GM23338 (cell line): ENCODE measurements around the gene INO80C. TPM values are rescaled to one million over a fixed set of nuclear protein-coding genes. Genes with fewer than 3 reads are reported as not detected.

Experiments
- ATAC-seq: fragments of 200-7000 bp; cut with Tn5 transposase; 3 replicates; pipeline ENCODE4 v1.9.1; 2020
- DNase-seq: peaks from one replicate; pipeline ENCODE4 v3.0.0-alpha.2; 2015; ENCODE audit warnings: low spot score
- H2AFZ ChIP-seq: fragments of 200-600 bp; sonication (generic); 2 replicates; pipeline ENCODE4 v1.8.0; 2016; ENCODE audit warnings: antibody characterized with exemption, mild to moderate bottlenecking, moderate library complexity
- H3F3A ChIP-seq: fragments of 200-600 bp; sonication (generic); replicated peaks from 2 replicates; pipeline ENCODE4 v1.8.0; 2017; ENCODE audit warnings: antibody characterized with exemption, mixed run types, low read depth
- H3K27ac ChIP-seq: fragments of 200-600 bp; sonication (generic); 2 replicates; pipeline ENCODE4 v1.6.1; 2016; ENCODE audit warnings: low read depth
- H3K27me3 ChIP-seq: fragments of 200-600 bp; sonication (generic); 2 replicates; pipeline ENCODE4 v1.8.0; 2016; ENCODE audit warnings: mild to moderate bottlenecking, mixed run types, moderate library complexity; ENCODE audit not compliant: insufficient read depth
- H3K36me3 ChIP-seq: fragments of 200-600 bp; sonication (generic); 2 replicates; pipeline ENCODE4 v1.8.0; 2016; ENCODE audit warnings: mild to moderate bottlenecking; ENCODE audit not compliant: insufficient read depth
- H3K4me1 ChIP-seq: fragments of 200-600 bp; sonication (generic); 2 replicates; pipeline ENCODE4 v1.8.0; 2016; ENCODE audit warnings: mild to moderate bottlenecking, moderate library complexity; ENCODE audit not compliant: insufficient read depth
- H3K4me2 ChIP-seq: fragments of 200-600 bp; sonication (generic); 2 replicates; pipeline ENCODE4 v1.7.1; 2017; ENCODE audit warnings: mixed run types
- H3K4me3 ChIP-seq: fragments of 200-600 bp; sonication (generic); 2 replicates; pipeline ENCODE4 v1.6.1; 2016; ENCODE audit warnings: mixed run types
- H3K79me2 ChIP-seq: fragments of 200-600 bp; sonication (generic); replicated peaks from 2 replicates; pipeline ENCODE4 v1.8.0; 2017; ENCODE audit warnings: mild to moderate bottlenecking; ENCODE audit not compliant: insufficient read depth
- H3K9me2 ChIP-seq: fragments of 200-600 bp; sonication (generic); 2 replicates; pipeline ENCODE4 v1.8.0; 2017; ENCODE audit not compliant: insufficient read depth
- H4K20me1 ChIP-seq: fragments of 200-600 bp; sonication (generic); replicated peaks from 2 replicates; pipeline ENCODE4 v1.8.0; 2017; ENCODE audit warnings: mild to moderate bottlenecking; ENCODE audit not compliant: insufficient read depth
- H3K27ac Mint-ChIP-seq: 2 replicates; pipeline ENCODE4 v1.8.0; 2020; ENCODE audit warnings: inconsistent platforms, mild to moderate bottlenecking, moderate library complexity, mixed read lengths
- H3K27me3 Mint-ChIP-seq: 3 replicates; pipeline ENCODE4 v1.8.0; 2022; ENCODE audit warnings: low read depth, mild to moderate bottlenecking, moderate library complexity, mixed read lengths, inconsistent platforms; ENCODE audit not compliant: insufficient read depth, poor library complexity
- H3K36me3 Mint-ChIP-seq: 3 replicates; pipeline ENCODE4 v1.8.0; 2021; ENCODE audit warnings: low read depth, mild to moderate bottlenecking, inconsistent platforms, moderate library complexity, mixed read lengths
- H3K4me1 Mint-ChIP-seq: 3 replicates; pipeline ENCODE4 v1.8.0; 2020; ENCODE audit warnings: mild to moderate bottlenecking, inconsistent platforms, mixed read lengths
- H3K4me3 Mint-ChIP-seq: 3 replicates; pipeline ENCODE4 v1.8.0; 2021; ENCODE audit warnings: moderate library complexity, mild to moderate bottlenecking, inconsistent platforms, mixed read lengths
- H3K9me3 Mint-ChIP-seq: 3 replicates; pipeline ENCODE4 v1.8.0; 2020; ENCODE audit warnings: moderate library complexity, mild to moderate bottlenecking, inconsistent platforms, mixed read lengths
- CREB1 ChIP-seq: fragments of 250-450 bp; sonication (Bioruptor Pico); IDR thresholded peaks from 2 replicates; pipeline ENCODE4 v1.5.0; 2020; ENCODE audit warnings: low read depth, mild to moderate bottlenecking, moderate library complexity
- CTCF ChIP-seq, 2 experiments: fragments of 200-600 bp in 1 of 2; sonication (generic) in 1 of 2; conservative IDR thresholded peaks; 2 replicates each; pipeline versions ENCODE4 v1.5.1 to v1.6.1; 2016 to 2017; ENCODE audit warnings: antibody characterized with exemption in 2 of 2, low read depth in 2 of 2, mild to moderate bottlenecking in 2 of 2, moderate library complexity in 1 of 2
- JUNB ChIP-seq: IDR thresholded peaks from one replicate; pipeline ENCODE4 v1.6.1; 2016; ENCODE audit warnings: antibody characterized with exemption; ENCODE audit not compliant: unreplicated experiment
- NANOG ChIP-seq: IDR thresholded peaks from 2 replicates; pipeline ENCODE4 v1.6.1; 2016; ENCODE audit warnings: antibody characterized with exemption, borderline replicate concordance
- POLR2AphosphoS5 ChIP-seq: IDR thresholded peaks from 2 replicates; pipeline ENCODE4 v1.6.1; 2016; ENCODE audit warnings: antibody characterized with exemption, low read depth
- REST ChIP-seq: IDR thresholded peaks from one replicate; pipeline ENCODE4 v1.6.1; 2018; ENCODE audit warnings: antibody characterized with exemption; ENCODE audit not compliant: unreplicated experiment
- STAT1 ChIP-seq: IDR thresholded peaks from one replicate; pipeline ENCODE4 v1.6.1; 2016; ENCODE audit warnings: antibody characterized with exemption; ENCODE audit not compliant: unreplicated experiment
- ZNF331 ChIP-seq: fragments of 250-450 bp; sonication (Bioruptor Pico); IDR thresholded peaks from 2 replicates; pipeline ENCODE4 v1.5.0; 2020; ENCODE audit warnings: low read depth, mild to moderate bottlenecking, moderate library complexity
- polyA plus RNA-seq: library from polyadenylated mRNA; unstranded; fragments of >200 nt; fragmentation: Nextera tagmentation; extraction: Ambion mirVana; gene quantifications from 2 replicates; pipeline ENCODE4 v1.2.1, GENCODE V29; 2016
- total RNA-seq: library from RNA; depleted of rRNA; stranded (reverse); fragments of >200 nt; shearing (Covaris generic); gene quantifications from 2 replicates; pipeline ENCODE4 v1.2.3, GENCODE V29; 2014

The INO80C gene
- total and polyA plus RNA-seq, 2 experiments from 2014 or later = 16.3 to 52.3 TPM

GRCh38 chr18:35431374-35431741 lies 66.4 kb downstream of the INO80C start:
- no peaks in the 10 kb centered on the region for H3K79me2 ChIP-seq
- H3K4me3 Mint-ChIP-seq = no peak overlapping the region

More at GRCh38 chr18:35431374-35431741, 66.4 kb downstream of the INO80C start:
- Histone ChIP-seq H2AFZ (no peak overlapping the region), H3K4me2 (no peak overlapping the region), H4K20me1 (no peaks in the 10 kb centered on the region; the same call in 1 of the 2 replicates), H3F3A (no peaks in the 10 kb centered on the region), H3K36me3 (no peaks in the 10 kb centered on the region), H3K9me2 (0 out of 2 replicates have a peak, but pooled peaks cover 8% of the 10 kb centered on the region), H3K27ac (no peak overlapping the region), H3K4me1 (no peaks in the 10 kb centered on the region), H3K4me3 (no peak overlapping the region), H3K27me3 (no peaks in the 10 kb centered on the region)
- DNase-seq (no peak), ATAC-seq (no peak)
- TF ChIP-seq STAT1 (no peak), ZNF331 (CRISPR knock-in tag) (no peak), REST (no peak), JUNB (no peak), POLR2AphosphoS5 (no peak), CTCF (conservative IDR thresholded peaks at IDR 0.05; ENCODE audit: low read depth in 2 of 2) (no peak), NANOG (no peak), CREB1 (CRISPR knock-in tag) (no peak)
- no peaks in the 10 kb centered on the region for H3K4me1 Mint-ChIP-seq
- H3K27me3 Mint-ChIP-seq = no peaks in the 10 kb centered on the region
- H3K36me3 Mint-ChIP-seq = no peaks in the 10 kb centered on the region
- no peaks in the 10 kb centered on the region for H3K9me3 Mint-ChIP-seq
- H3K27ac Mint-ChIP-seq = no peak overlapping the region
